Fibroblast of skin of right quadriceps (primary cell): ENCODE measurements around the gene AADAT.
"Not testable (repeated sequence)": the region's sequence is repeated elsewhere in the genome, so short reads cannot be mapped to it uniquely, and the experiment has no call there.

ENCODE experiments used
- DNase-seq: peaks from one replicate; pipeline ENCODE4 v3.0.0-alpha.2; 2013

AADAT gene

DNA sequence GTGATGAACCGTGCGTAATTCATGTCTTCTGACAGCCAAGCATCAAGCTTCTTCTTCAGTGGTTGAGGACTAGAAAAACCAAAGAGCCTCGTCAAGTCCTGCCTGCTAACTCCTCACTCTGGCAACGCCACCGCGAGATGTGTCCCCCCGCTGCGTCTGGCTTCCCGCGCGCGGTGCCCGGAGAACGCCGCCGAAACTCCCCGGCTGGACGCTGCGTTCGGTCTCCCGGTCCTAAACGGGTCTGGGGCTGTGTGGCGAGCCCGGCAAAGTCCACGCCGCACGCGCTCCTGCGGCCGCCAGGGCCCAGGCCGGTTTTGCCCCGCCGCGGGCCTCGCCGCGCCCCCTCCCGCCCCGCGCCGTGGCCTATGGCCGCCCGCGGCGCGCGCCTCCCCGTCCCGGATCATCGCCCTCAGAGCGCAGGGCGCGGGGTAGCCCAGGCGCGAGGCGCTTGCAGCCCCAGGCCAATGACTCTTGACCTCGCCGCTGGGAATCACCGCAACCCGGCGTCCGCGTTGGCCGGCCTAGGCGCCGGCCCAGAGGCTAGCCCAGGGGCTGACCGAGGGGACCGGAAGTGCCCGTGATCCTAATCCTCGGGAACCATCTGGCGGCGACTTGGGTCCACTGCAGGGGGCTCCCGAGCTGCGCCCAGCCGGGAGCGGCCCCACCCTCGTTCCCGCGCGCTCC lies at the start of gene AADAT:
Gene AADAT, minus strand, starts transcription at position 289 of the 684 bp plus-strand sequence. Its CDS starts 266 bp downstream, at position 23.
- DNase-seq: peak; percentile 80

DNA sequence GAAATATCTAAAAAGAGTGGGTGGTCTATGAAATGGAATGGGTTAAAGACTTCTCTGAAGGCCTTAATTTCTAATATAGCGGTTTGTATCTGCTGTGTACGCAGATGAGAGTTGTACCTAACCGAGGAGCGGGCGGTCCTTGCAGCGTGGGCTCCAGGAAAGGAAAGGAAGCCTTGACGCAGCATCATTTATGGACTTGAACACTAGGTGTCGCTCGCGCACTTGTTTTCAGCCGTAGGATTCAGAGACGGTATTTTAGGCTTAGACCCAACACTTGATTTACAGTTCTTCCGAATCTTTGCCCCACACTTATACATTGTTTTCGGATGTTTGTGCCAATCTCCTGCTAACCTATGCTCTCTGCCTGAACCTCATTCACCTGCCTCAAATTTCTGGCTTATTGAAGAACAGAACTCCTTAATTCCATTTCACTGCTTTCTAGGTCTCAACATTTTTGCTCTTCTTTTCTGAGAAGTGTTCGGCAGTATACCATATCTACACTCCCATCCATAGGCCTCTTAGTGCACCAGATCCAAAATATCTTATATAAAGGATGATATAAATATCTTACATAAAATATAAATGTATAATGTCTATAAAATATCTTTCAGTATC lies 48.9 kb upstream of the AADAT start:
- peak; percentile 72 for DNase-seq

DNA sequence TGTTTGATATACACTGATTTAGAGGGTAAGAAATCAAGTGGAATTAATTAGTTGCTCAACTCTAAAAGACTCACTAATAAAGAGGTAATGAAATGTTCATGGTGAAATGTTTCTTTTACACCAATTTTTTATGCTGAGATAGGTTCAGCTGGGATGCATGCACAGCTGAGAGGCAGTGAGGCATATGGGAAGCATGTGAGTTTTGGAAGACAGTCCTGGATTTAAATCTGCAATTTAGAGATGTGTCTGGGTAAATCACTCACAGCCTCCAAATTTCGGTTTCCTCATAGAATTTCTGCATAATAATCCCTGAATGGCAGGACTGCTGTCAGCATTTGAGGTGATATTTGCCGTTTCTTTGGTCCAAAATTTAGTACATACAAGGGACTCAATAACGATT lies 48.2 kb upstream of the AADAT start:
- no peak for DNase-seq

DNA sequence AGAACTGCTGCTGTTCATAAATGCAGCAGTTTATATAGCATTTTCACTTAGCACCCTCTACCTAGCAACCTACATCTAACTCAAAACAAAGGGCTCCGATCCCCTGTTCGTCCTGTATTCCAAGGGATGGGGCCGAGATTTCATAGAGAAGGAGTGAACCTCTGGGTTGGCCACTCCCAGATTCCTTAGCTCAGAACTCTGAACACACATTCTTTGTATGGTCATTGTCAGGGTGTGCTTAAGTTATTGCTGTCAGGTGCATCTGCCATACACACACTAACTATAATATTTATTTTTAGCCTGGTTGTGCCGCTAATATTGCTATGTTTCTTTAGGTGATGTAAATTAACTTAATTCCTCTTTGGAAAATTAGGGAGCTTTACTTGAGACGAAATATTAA lies 47.7 kb upstream of the AADAT start:
- DNase-seq: no peak

DNA sequence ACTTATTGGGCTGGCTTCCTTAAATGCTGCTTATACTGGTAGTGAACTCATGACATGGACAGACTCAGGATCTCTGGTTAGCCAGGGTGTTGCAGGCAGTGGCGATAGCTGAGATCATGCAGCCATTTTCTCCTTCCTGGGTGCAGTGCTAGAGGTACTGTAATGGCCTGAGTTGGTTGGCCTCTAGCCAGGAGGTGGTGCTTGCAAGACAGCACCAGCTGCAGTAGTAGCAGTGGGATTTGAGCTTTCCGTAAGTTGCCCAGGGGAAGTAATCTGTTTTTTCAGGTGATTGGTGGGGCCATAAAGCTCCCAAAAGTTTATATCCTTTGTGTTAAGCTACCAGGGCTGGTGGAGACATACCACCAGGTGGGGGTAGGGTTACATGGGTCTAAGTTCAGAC lies 45.1 kb upstream of the AADAT start:
- DNase-seq: no peak

DNA sequence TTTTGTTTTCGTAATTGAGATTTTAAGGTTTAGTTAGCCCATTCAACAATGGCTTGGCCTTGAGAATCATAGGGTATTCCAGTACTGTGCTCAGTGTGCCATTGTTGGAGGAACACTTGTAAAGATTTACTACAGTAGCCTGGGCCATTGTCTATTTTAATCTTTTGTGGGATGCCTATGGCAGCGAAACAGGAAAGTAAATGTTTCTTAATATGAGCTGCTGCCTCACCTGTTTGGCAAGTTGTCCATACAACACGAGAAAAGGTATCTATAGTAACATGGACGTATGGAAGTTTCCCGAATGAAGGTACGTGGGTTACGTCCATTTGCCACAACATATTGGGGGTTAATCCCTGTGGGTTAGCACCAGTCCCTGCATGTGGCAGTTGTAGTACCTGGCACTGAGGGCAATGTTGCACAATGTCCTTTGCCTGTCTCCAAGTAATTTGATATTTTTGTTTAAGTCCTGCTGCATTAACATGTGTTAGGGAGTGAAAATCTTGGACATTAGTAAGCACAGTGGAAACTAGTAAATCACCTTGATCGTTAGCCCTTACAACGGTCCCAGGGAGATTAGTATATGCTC lies 38.6 kb upstream of the AADAT start:
- DNase-seq: no peak

DNA sequence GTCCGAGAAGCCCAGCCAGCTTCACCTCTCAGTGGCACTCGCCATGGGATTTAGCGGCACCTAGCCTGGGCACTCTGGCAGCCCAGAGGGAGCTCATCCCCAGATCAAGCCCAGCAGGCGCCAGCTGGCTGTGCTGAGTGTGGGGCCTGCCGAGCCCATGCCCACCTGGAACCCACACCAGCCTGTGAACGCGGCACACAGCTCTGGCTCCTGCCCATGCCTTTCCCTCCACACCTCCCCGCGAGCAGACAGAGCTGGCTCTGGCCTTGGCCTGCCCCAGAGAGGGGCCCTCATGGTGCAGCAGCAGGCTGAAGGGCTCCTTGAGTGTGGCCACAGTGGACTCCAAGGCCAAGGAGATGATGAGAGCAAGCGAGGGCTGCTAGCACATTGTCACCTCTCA lies 38.0 kb upstream of the AADAT start:
- DNase-seq: no peak

DNA sequence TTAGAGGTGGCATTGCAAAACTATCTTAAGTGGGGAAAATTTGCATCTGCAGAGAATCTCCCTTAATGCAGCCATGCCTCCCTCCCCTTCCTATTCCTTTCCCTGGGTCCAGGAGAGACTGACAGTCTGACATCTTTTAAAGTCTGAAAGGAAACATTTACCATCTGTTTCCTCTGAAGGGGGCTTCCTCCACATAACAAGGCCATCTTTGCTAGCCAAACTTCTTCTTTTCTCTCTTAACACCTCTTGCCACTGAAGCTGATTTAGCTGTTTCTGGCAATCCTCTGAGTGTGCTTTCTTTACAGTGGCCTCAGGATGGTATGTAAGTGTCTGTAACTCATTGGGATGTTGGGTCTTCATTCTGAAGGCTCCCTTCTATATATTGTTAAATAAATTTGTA lies 34.6 kb upstream of the AADAT start:
- no peak for DNase-seq

DNA sequence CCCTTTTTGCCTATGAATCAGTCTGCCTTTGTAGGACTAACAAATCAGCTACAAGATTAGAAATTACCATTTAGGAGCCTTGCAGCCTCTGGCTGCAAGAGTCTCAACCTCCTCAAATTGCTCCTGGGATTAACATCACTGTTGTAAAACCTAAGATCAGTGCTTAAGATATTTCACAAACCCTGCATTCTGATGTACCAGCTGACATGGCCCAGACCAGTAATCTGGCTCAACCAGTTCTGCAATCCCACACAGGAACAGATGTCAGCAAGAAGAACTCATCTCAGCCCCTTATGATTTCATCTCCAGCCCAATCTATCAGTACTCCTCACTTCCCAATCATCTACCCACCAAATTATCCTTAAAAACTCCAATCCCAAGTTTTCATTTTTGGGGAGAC lies 32.5 kb upstream of the AADAT start:
- DNase-seq: no peak

DNA sequence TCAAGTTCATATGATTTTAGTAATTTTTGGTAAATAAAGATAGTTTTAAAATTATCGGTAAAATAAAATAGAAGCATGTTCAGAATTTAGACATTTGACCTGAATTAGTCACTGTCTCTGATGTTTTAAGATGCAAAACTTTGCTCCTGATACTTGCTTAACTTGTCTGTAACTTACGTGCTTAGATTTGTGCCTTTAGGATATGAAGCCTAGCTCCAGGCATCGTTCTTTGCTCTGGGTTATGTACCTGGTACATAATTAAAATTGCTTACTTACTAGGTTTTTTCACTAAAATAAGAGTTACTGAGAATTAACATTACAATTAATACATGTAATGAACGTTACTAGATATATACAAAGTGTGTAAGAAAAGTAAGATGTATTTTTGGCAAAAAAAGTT lies 24.9 kb upstream of the AADAT start:
- DNase-seq: no peak

DNA sequence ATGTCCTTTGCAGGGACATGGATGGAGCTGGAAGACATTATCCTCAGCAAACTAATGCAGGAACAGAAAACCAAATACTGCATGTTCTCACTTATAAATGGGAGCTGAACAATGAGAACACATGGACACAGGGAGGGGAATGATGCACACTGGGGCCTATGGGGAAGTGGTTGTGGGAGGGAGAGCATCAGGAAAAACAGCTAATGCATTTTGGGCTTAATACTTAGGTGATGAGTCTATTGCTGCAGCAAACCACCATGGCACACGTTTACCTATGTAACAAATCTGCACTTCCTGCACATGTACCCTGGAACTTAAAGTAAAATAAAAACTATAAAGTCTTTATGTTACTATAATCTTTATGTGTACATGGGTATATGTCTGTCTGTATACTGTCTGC lies 24.4 kb upstream of the AADAT start:
- not testable (repeated sequence) for DNase-seq

DNA sequence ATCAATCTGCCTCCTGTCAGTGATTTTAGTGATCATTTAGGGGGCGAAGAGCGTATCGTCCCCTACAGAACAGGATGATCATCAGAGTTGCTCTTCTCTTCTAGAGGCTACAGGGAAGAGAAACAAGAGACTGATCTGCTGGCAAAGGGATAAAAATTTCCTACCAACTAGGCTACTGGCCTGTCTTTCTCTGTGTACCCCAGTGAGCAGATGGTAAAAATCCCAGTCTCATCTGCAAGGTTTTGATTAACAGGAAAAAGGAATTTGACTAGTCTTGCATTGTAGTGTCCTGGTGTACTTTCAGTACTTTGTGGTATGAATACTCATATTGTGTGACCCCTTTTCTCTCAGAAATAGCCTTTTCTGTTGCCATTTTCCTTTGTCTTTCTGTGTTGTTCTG lies 21.8 kb upstream of the AADAT start:
- no peak for DNase-seq

DNA sequence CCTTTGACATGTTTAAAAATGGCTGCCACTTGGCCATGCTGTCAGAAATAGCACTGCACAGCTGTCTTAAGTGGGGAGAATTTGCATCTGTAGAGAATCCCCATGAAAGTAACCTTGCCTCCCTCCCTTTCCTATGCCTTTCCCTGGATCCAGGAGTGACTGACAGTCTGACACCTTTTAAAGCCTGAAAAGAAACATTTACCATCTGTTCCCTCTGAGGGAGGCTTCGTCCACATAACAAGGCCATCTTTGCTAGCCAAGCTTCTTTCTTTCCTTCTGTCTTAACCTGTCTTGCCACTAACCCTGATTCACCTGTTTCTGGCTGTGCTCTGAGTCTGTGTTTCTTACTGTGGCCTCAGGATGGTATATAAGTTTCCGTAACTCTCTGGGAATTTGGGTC lies 21.3 kb upstream of the AADAT start:
- no peak for DNase-seq

DNA sequence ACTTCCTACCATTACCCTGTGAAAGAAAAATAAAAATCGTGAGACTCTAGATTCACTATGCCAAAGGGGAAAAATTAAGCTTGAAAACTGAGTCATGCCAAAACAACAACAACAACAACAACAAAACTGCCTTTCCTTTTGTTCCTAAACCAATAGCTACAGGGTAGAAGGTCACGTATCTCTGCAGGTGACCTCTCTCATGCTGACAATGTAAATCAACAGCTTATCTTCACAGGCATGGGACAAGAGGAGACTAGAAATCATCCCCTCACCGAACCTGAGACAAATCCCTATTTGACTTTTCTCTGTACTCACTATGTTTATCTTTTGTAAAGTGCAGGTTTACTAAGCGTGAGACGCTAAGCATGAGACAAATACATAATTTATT lies 20.5 kb upstream of the AADAT start:
- no peak for DNase-seq

DNA sequence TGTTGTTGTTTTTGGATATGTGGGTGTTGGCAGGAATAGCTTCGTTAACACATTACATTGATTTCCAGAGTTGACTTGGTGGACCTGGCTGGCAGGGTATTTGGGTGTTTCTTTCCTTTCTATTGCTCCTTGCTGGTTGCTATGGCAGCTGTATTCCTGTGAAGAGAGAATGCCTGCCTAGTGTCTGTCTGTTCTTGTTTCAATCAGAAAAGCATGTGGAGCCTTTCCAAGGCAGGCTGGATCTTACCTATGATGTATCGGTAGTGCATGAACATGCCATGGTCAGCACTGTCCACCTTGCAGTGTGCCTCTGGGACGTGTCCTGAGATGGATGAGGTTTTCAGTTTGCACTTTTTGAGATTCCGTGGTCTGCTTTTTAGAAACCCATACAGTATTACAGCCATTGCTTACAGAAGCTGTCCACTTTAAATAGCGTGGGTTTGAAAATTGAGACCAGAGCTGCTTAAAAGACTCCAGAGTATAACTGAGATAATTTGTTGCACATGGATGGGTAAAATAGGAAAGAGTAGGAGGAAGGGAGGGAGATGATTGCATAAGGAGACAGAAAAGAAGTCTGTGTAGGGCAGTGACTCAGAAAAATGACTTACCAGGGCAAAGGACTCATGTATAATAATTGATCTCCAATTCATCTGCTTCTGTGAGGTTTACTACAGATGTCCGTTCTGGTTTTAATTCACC lies 20.0 kb upstream of the AADAT start:
- peak; percentile 84 for DNase-seq

DNA sequence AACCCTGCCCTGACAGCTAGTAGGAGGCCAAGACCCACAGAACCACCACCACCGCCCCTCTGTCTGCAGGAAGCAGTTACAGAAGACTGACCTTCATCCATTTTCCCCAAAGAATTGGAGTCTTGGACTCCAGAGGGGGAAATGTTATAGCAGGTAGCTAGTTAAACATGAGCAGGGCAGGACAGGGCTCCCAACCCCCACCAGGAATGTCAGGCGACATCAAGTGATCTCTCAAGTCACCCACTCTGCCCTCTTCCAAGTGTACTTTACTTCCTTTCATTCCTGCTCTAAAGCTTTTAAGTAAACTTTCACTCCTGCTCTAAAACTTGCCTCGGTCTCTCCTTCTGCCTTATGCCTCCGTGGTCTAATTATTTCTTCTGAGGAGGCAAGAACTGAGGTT lies 17.1 kb upstream of the AADAT start:
- DNase-seq: no peak

DNA sequence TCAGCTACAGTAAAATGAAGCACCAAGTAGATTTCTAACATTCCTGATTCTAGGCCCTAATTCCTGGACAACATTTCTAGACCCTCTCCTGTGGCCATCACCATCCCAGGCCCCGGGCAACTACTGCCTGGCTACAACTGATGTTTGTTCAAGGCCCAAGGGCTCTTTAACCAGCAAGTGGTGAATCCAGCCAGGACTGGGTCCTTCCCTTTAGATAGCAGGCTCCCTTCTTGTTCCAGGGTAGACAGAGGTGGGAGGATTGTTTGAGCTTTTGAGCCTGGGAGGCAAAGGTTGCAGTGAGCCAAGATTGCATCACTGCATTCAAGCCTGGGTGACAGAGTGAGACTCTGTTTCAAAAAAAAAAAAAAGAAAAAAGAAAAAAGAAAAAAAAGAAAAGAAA lies 12.7 kb upstream of the AADAT start:
- DNase-seq: no peak

DNA sequence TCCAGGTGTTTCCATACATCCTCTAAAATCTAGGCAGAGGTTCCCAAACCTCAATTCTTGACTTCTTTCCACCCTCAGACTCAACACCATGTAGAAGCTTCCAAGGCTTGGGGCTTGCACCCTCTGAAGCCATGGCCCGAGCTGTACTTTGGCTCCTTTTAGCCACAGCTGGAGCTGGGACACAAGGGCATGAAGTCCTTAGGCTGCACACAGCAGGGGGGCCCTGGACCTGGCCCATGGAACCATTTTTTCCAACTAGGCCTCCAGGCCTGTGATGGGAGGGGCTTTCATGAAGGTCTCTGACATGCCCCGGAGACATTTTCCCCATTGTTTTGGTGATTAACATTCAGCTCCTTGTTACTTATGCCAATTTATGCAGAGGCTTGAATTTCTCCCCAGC lies 8.4 kb upstream of the AADAT start:
- not testable (repeated sequence) for DNase-seq

DNA sequence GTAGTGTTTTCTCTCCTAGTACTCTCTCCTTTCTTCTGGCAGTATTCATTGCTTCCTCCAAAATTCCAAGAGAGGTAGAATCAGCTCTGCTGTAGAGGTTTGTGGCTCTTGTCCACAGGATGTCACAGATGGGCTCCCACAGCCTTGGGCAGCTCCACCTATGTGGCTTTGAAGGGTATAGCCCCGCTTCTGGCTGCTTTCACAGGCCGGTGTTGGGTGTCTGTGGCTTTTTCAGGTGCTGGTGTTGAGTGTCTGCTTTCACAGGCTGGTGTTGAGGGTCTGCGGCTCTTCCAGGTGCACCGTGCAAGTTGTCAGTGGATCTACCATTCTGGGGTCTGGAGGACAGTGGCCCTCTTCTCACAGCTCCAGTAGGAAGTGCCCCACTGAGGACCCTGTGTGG lies 7.9 kb upstream of the AADAT start:
- no peak for DNase-seq

DNA sequence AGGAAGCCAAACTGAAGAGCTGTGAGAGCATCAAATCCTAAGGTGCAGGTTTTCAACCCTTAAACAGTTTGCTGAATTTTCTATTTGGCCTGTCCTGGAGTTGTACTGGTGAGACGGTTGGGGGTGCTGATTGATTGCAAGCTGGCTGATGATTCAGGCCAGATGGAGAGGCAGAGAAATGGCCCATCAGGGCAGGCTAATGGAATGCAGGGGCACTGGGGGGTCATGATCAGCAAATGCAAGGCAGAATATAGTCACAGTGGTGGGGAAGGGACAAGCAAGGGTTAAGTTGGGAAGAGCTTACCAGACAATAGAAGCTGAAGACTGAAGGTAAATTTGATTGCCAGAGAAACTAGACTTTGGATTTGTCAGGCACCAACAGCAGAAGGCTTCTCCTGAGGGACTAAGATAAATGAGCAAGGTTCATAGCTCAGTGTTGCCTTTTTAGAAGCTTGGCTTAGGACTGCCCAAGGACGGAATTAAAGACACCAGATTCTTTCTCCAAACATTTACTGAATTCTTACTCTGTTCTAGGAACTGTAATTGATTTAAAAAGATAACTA lies 4.3 kb upstream of the AADAT start:
- DNase-seq: no peak

DNA sequence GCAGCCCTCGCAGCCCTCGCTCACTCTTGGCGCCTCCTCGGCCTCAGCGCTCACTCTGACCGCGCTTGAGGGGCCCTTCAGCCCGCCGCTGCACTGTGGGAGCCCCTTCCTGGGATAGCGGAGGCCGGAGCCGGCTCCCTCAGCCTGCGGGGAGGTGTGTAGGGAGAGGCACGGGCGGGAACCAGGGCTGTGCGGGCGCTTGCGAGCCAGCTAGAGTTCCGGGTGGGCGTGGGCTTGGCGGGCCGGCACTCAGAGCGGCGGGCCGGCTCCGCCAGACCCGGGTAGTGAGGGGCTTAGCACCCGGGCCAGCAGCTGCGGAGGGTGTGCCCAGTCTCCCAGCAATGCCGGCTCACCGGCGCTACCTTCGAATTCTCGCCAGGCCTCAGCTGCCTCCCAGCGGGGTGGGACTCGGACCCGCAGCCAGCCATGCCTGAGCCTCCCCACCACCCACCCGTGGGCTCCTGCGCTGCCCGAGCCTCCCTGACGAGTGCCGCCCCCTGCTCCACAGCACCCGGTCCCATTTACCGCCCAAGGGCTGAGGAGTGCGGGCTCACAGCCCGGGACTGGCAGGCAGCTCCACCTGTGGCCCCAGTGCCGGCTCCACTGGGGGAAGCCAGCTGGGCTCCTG lies 1.4 kb upstream of the AADAT start:
- no peak for DNase-seq

DNA sequence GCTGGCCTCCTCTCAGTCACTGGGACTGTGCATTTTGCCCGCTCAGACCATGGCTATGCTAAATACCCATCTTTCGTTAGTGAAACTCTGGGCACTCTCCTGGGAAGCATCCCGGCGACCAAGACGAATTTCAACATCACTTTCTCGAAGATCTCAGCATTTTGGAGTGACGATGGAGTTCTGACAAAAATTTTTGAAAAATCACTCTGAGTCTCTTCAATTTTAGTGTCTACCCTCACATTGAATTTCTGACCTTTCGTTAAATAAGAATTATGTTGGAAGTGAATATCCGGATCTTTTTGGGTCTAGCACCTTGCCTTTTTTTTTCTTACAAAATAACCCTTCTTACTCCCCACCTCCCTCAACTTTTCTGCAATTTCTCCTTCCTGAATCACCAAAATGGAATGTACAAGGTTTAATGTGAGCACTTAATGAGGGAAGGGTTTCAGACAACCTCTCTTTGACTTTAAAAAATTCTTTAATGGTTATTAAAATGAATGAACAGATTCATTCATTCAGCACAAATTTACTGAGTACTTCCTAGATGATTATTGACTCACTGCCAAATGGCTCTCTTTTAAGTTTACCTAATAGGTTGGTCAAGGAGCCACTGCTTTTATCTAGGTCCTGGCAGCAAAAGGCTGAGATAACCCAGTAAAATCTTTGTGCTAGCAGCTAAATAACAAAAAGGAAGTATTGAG lies 746 bp upstream of the AADAT start:
- DNase-seq: peak; percentile 57

DNA sequence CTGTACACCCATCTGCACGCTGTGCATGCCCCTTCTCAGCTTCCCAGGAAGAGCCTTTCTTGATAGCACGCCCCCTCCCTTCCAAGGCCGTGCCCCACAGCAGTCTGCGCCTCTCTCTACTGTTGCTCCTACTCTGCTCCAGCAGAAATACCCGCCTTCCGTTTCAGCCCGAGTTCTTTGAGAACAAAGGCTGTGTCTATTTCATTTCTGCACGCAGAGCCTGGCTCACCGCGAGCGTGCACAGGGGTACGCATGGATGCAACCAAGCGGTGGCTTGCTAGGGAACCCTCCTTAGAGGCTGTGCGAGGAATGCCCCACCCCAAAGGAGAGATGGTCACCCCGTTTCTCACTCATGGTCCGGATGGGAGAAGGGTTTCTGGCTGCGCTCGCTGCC lies 485 bp downstream of the AADAT start:
- peak; percentile 50 for DNase-seq
